ENCODE measurements around the gene ZNF3.

The ZNF3 gene

DNA sequence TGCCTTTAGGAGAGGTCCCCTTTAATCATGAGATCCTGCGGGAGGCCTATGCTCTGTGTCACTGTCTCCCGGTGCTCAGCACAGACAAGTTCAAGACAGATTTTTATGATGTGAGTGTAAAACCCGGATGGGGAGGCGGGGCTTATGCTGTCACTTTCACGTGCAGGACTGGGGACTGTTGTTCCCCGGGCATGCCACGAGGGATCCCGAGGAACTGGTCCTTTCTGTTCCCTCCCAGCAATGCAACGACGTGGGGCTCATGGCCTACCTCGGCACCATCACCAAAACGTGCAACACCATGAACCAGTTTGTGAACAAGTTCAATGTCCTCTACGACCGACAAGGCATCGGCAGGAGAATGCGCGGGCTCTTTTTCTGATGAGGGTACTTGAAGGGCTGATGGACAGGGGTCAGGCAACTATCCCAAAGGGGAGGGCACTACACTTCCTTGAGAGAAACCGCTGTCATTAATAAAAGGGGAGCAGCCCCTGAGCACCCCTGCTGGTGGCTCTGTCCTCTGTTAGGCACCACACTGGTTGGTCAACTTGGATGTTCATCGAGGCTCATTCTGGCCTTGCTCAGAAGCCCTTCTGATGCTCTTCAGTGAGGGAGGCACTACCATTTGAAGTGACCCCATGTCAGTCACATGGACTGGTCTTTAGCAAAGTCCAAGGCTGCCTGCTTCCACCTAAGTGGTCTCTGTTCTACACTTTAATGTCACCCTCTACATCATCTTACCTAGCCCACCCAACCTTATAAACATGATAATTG, 10.1 kb upstream of the ZNF3 start:
- H3K9me3 ChIP-seq: no peaks in the 10 kb centered on the region
- no peak overlapping the region for H3K4me3 ChIP-seq (ENCODE audit: low read depth, low read length)
- H3K36me3 ChIP-seq: peaks cover 62% of the 10 kb centered on the region
- peak; percentile 60 for DNase-seq
- H3K4me1 ChIP-seq: 0 out of 2 replicates have a peak, but pooled peaks cover 2% of the 10 kb centered on the region
- no peaks in the 10 kb centered on the region for H3K27me3 ChIP-seq
- TF ChIP-seq, protein P1, sequence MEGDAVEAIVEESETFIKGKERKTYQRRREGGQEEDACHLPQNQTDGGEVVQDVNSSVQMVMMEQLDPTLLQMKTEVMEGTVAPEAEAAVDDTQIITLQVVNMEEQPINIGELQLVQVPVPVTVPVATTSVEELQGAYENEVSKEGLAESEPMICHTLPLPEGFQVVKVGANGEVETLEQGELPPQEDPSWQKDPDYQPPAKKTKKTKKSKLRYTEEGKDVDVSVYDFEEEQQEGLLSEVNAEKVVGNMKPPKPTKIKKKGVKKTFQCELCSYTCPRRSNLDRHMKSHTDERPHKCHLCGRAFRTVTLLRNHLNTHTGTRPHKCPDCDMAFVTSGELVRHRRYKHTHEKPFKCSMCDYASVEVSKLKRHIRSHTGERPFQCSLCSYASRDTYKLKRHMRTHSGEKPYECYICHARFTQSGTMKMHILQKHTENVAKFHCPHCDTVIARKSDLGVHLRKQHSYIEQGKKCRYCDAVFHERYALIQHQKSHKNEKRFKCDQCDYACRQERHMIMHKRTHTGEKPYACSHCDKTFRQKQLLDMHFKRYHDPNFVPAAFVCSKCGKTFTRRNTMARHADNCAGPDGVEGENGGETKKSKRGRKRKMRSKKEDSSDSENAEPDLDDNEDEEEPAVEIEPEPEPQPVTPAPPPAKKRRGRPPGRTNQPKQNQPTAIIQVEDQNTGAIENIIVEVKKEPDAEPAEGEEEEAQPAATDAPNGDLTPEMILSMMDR (IDR thresholded peaks at IDR 0.05; ENCODE audit: low read depth, low read length): peak; percentile 29; the same call in 1 of the 2 replicates

DNA sequence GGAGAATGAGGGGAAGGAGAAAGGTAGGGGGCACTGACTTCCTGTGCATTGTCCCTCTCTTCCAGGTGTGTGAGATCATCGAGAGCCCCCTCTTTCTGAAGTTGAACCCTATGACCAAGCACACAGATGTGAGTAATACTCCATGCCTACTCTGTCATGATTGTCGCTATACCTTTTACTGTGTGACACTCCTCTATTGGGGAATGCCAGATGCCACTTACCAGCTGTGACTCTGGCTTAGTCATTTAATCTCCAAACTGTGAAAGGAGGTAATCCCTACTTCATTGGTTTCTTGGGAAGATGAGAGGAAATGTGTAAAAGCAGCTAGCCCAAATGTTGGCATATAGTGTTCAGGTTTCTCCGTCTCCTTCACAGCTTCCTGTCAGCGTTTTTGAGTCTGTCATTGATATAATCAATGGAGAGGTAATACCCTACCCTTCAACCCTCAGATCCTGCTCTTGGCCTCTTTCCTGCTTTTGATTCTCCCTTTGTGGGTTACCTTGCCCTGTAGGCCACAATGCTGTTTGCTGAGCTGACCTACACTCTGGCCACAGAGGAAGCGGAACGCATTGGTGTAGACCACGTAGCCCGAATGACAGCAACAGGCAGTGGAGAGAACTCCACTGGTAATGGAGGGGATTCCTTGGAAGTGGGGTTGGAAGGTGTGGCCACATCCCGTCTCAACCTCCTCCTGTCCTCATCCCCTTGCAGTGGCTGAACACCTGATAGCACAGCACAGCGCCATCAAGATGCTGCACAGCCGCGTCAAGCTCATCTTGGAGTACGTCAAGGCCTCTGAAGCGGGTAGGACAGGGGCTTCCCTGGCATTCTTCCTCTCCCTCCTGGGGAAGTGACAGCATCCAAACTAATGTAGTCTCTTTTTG, 9.2 kb upstream of the ZNF3 start:
- Histone ChIP-seq H3K9me3 (no peaks in the 10 kb centered on the region), H3K4me3 (ENCODE audit: low read depth, low read length) (no peak overlapping the region), H3K36me3 (peaks cover 53% of the 10 kb centered on the region), H3K4me1 (0 out of 2 replicates have a peak, but pooled peaks cover 2% of the 10 kb centered on the region), H3K27me3 (no peaks in the 10 kb centered on the region)
- DNase-seq: no peak
- TF ChIP-seq, protein P1 (IDR thresholded peaks at IDR 0.05; ENCODE audit: low read depth, low read length): no peak

DNA sequence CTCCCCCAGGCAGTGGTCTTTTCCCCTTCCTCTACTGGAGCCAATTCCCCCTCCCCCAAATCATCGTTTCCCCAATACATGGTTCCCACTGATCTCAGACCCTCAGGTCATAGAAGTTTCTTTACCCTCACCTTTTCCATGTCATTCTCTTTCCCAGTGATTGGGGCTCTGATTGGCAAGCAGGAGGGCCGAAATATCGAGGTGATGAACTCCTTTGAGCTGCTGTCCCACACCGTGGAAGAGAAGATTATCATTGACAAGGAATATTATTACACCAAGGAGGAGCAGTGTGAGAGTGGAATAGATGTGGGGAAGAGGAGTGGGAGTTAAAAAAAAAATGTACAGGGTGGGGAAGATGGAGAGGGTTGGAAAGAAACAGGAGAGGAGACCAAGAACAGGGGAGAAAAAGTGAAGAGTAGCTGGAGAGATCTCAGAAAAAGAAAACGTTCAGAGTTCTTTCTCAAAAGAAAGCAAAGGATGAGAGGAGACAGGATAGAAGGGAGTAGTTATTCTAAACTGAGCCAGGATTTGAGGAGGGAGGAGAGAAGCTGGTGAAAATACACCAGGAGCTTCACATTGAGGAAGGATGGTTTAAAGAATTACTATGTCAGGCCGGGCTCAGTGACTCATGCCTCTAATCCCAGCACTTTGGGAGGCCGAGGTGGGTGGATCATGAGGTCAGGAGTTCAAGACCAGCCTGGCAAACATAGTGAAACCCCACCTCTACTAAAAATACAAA, 8.1 kb upstream of the ZNF3 start:
- TF ChIP-seq, protein P1 (IDR thresholded peaks at IDR 0.05; ENCODE audit: low read depth, low read length): no peak
- H3K4me1 ChIP-seq: 0 out of 2 replicates have a peak, but pooled peaks cover 2% of the 10 kb centered on the region
- H3K4me3 ChIP-seq (ENCODE audit: low read depth, low read length): peak overlapping the region; percentile 86
- no peaks in the 10 kb centered on the region for H3K9me3 ChIP-seq
- no peaks in the 10 kb centered on the region for H3K27me3 ChIP-seq
- peaks cover 42% of the 10 kb centered on the region for H3K36me3 ChIP-seq
- DNase-seq: no peak

DNA sequence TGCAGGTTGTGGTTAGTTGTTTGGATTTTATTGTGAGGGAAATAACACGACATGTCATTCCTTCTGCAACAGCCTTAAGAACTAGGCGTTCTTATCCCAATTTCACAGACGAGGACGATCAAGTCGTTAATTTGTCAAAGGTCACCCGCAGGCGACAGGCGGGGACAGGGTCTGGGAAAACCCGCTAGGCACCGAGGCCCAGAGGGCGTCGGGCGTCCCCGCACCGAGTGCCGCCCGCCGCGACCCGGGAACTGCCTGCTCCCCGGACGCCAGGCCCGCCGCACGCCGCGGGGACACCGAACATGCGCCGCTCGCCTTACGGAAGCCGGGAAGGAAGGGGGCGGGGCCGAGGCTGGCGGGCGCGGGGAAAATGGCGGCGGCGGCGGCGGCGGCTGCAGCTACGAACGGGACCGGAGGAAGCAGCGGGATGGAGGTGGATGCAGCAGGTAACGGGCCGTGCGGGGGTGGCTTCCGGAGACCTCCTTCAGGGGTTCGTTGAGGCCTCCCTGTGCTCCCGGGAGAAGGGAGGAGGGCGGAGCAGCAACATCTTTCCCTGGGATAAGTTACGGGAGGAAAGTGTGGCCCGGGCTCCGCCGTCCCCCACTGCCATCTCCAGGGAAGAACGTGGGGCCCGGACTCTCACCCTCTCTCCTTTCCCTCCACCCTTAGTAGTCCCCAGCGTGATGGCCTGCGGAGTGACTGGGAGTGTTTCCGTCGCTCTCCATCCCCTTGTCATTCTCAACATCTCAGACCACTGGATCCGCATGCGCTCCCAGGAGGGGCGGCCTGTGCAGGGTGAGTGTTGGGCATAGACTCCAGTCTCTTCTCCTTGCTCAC, 7.3 kb upstream of the ZNF3 start, which contains the start of gene COPS6:
Gene COPS6 (plus strand): TSS at position 349 of the 837 bp plus-strand sequence. CDS start 22 bp downstream, at position 371.
- peak; percentile 88 for DNase-seq

More for the DNA sequence above, 7.3 kb upstream of the ZNF3 start, which contains the start of gene COPS6:
- H3K36me3 ChIP-seq: peaks cover 34% of the 10 kb centered on the region
- TF ChIP-seq, protein P1 (IDR thresholded peaks at IDR 0.05; ENCODE audit: low read depth, low read length): no peak
- peak within 1 kb of the TSS; percentile 86 for H3K4me3 ChIP-seq (ENCODE audit: low read depth, low read length)
- H3K4me1 ChIP-seq: 0 out of 2 replicates have a peak, but pooled peaks cover 2% of the 10 kb centered on the region
- no peaks in the 10 kb centered on the region for H3K9me3 ChIP-seq
- no peaks in the 10 kb centered on the region for H3K27me3 ChIP-seq
